T1000 (cell line): ENCODE results near the gene IL18R1.

Experiments used
- DNase-seq: peaks from one replicate; lab custom pipeline; 2025; ENCODE audit warnings: mixed read lengths; lab: John Stamatoyannopoulos, UW

The IL18R1 gene

DNA sequence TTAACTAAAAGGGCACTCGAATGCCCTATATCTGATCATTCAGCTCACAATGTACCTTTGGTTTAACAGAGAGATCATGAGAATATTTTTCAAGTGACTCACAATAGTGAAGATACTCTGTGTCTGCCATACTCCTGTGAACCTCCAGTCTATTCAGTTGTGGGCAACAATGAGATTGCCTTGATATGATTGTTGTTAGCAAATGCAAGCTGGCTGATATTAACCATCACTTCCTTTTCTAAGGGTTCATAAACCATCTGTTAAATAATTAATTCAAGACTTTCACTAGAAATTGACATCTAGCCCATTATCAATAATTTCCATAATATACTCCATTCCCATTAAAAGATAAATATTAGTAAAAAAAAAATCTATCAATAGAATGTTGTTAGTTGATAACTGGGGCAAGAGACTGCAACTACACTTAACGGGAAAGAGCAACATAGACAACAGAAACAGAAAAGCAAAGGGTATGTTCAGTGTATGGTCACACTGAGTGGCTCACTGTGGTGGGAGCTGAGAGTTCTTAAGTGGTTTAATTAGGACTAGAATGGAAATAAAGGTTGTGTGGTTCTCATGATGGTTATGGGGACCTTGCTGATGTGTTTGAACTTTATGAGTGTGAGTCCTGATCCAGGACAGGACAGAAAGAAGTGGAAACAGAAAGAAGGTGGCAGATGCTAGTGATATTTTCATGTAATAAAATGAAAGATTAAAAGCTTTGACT, 79.2 kb downstream of the IL18R1 start:
- no peak for DNase-seq

DNA sequence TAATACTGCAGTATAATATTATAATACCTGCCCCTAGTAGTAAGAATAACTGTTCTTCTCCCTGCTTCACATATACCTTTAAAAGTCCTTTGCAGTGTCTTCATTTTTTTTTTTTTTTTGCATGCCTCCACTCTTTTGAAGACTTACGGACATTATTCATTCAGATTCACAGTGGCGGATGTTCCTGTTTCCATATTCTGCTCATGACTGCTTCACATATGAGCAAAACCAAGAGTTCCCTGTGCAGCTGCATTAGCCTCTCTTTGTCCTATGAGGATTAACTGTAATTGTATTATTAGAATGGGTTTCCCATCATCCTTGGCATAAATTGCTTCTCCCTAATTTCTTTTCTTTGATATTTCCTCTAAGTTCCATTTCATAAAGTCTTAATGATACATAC, 80.1 kb downstream of the IL18R1 start:
- DNase-seq, result no peak

DNA sequence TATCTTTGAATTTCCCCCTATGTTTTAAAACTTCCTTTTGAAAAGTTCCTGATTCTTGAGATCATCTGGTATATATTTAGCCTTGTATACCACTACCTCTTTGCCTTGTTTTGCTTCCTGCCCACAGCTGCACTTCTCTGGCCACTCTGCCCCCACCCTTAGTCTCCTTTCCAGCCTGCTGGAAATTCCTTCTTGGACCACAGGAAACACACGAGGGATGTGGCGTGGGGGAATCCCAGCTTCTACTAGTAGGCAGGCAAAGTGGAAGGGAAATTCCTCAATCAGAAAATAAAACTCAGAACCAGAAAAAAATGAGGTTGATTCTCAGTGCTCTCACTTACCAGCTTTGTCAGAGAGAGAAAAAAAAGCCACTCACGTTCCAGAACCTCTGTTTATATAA, 80.7 kb downstream of the IL18R1 start:
- no peak for DNase-seq

DNA sequence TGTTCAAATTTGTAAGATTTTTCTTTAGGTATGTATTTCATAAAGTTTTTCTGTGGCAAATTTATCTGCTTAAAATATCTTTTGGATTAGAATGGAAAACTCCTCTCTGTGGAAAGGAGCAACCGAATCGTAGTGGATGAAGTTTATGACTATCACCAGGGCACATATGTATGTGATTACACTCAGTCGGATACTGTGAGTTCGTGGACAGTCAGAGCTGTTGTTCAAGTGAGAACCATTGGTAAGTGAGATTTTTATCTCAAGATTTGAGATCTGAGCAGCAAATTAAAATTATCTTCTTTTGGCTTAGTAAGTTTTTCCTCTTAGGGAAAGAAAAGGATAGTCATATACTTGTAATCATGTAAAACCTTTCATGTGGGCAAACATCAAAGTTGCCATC, 81.5 kb downstream of the IL18R1 start:
- DNase-seq, result no peak

DNA sequence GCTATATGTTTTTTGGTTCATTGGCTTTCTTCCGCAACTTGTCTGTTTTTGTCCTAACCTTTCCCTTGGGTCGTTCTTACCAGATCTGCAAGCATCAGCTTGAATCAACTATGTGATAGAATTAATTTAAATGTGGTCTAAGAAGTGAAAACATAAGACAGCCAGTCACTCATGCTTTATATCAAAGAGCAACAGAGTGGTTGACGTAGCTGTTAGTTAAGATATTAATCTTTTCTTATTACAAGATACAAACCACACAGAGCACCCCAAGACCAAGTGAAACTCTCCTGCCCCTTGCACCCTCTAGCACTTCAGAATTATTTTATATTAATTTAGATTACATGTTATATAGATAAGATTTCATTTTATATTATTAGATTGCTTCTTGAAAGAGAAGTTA, 82.5 kb downstream of the IL18R1 start:
- DNase-seq, result no peak

DNA sequence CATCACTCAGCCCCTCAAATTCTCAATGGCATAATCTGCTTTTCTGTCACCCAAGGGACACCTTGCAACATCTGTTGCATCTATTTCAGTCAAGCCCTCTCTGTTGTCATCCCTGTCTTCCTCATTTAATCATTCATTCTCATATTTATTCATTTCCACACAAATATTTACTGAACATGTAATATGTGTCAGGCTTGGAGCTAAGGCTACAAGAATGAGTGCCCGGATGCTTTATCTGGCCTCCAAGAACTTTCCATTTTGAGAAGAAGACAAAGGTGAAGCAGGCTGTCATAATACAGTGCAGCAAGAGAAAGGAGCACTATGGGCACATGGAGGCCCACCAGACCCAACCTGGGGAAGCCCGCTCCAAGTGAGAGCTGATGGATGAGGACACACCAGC, 83.0 kb downstream of the IL18R1 start:
- no peak for DNase-seq

DNA sequence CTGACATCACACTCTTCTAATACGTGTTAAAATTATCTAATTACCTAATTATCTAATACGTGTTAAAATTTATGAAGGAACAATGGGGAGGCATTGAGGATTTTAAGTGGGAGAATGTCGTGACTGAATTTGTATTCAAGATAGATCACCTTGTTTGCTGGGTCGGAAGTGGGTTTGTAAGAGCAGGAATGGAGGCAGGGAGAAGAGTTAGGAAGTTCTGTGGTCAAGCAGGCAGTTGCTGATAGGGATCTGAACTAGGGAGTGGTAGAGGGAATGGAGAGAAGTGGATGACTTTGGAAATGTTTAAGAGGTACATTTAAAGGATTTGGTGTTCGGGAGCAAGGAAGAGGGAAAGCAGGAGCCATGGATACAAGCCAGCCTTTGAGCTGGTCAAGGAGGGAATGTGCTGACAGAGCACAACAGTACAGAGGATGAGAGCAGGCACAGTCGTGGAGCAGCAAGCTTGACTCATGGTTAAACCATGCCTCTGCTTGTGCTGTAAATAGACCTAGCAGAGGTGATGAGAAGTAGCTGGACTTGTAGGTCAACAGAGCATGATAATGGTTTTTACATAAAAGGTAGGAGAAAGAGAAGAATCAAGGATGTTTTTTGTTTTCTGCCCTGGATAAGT, 83.6 kb downstream of the IL18R1 start:
- no peak for DNase-seq

DNA sequence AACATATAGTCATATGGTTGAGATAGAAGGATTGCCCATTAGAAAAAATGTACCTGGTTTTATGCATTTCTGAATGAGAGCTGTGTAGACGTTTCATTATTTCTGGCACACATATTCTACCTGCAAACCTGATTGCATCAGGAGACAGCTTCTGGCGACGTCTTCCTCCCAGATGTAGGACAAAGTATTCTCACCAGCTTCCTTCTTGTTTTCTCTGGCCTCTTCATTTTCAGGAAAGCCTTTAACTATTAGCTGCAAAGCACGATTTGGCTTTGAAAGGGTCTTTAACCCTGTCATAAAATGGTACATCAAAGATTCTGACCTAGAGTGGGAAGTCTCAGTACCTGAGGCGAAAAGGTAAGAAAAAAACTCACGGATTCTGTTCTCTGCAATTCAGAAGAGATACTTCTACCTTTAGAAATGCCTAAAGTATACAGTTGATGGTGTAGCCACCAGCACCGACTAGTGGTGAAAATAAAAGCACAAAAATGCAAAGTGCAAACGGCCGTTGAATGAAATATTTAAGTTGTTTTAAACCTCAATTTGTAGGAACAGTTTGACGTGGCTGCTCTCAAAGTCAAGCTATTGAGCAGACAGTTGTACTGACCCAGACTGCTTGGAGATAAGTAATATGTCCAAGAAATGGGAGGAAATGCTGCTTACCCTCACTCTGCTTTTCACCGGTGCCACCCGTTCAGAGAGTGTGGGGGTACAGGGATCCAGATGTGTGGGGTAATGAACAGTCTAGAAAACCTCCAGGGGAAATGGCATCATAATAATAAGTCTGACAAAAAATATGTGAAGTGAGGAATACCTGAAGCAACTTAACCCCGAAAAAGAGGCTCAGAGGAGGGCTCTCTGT, 87.6 kb downstream of the IL18R1 start:
- no peak for DNase-seq

DNA sequence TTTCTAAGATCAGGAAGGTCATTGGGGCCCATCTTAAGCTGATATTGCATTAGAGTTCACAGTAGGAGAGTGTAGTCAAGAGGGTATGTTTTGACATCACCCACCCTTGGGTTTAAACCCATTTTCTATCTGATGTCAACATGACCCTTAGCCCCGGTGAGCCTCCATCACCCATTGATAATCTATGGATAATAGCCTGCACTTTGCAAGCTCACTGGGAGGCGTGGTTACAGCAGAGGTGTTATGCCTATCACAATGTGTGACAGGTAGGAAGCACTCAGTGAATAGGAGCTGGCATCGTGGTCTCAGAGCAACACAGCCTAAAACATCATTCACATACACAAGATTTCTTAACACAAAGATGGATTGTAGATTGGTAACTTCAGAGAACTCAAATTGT, 88.6 kb downstream of the IL18R1 start:
- no peak for DNase-seq

DNA sequence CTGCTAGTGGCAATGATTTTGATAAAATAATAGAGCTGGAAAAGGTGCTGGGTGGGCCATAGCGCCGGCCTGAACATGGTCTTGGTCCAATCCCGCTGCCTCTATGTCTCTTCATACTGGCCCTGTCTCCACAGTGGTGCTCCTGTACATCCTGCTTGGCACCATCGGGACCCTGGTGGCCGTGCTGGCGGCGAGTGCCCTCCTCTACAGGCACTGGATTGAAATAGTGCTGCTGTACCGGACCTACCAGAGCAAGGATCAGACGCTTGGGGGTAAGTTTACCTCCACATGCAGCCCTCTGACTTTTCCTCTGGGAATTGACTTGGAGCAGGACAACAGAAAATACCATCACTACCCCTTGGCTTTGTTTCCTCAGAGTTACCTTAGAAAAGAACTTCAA, 91.3 kb downstream of the IL18R1 start:
- no peak for DNase-seq
